ENCODE data around the gene SLC9A3.
"Not testable (repeated sequence)": the region's sequence is repeated elsewhere in the genome, so short reads cannot be mapped to it uniquely, and the experiment has no call there.

SLC9A3 gene

DNA sequence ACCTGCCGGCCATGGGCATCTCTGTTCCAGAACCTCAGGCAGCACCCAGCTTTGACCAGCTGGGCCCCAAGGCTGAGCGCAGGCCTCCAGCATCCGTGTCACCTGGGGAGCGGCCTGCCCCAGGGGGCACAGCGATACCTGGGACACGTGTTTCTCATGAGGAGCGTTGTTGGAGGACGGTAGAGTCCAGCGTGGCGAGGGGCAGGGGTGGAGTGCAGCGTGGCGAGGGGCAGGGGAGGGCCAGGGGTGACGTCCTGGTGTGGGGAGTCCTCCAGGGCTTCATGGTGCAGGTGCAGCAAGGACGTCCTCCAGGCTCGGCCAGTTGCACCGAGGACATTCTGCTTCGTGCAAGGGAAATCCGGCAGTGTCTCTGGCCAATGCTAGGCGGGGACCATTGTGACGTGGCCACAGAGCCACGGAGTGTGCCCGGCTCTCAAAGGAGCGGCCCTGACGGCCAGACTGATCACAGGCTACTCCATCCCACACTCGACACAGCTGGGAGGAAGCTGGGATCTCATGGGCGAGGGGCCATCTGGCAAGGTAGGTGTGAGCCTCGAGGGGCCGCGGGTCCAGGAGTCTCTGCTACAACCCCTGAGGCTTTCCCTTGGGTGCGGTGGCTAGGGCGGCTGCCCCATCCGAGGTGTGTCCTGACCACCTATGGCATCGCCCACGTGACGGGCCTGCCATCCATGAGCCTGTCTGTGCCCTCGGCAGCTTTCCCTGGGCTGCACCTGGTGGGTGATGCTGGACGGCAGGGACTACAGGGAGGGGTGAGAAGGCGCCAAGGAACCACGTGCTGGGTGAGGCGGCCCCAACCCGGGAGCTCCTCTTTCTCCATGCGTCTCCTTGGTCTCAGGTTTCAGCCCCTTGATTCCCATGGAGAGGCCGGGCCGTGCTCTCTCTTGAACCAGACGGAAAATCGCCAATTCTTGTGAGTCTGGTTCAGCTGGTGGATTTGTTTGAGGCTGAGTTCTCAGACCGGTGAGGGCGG, 33.8 kb downstream of the SLC9A3 start:
- Mint-ChIP-seq H3K4me3 (no peak overlapping the region), H3K27ac (ENCODE audit: low read depth) (no peak overlapping the region), H3K27me3 (no peaks in the 10 kb centered on the region), H3K9me3 (no peaks in the 10 kb centered on the region), H3K4me1 (no peaks in the 10 kb centered on the region), H3K36me3 (ENCODE audit: insufficient read depth) (no peaks in the 10 kb centered on the region)
- DNase-seq (ENCODE audit: low spot score in 2 of 2) = no peak
- no peak for ATAC-seq (replicated peaks; ENCODE audit: extremely low read depth, poor library complexity, severe bottlenecking)

DNA sequence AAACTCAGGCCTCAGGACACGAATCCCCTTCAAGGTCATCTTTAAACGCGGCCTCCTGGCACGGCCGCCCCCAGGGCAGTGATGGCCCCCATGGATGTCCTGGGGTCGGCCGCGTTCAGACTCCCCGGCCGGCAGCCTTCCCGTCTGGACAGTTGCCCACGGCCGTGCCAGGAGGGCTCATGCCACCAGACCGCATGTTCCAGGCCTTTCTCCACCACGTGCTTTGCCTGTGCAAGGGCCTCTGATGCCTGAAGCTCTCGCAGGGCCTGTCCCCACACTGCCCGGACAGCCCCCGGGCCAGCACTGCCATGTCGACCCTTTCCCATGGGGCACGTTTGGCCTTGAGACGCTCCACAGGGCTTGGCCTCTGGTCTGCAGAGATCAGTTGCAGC, 34.6 kb downstream of the SLC9A3 start:
- no peaks in the 10 kb centered on the region for H3K4me1 Mint-ChIP-seq
- H3K27me3 Mint-ChIP-seq = no peaks in the 10 kb centered on the region
- no peak overlapping the region for H3K27ac Mint-ChIP-seq (ENCODE audit: low read depth)
- ATAC-seq (replicated peaks; ENCODE audit: extremely low read depth, poor library complexity, severe bottlenecking) (no peak), DNase-seq (ENCODE audit: low spot score in 2 of 2) (no peak)
- H3K36me3 Mint-ChIP-seq (ENCODE audit: insufficient read depth) = no peaks in the 10 kb centered on the region
- no peak overlapping the region for H3K4me3 Mint-ChIP-seq
- H3K9me3 Mint-ChIP-seq = no peaks in the 10 kb centered on the region

- no peak for ATAC-seq (replicated peaks; ENCODE audit: extremely low read depth, poor library complexity, severe bottlenecking)
- no peaks in the 10 kb centered on the region for H3K27me3 Mint-ChIP-seq
- no peaks in the 10 kb centered on the region for H3K9me3 Mint-ChIP-seq
- H3K4me1 Mint-ChIP-seq = no peaks in the 10 kb centered on the region
- no peak overlapping the region for H3K27ac Mint-ChIP-seq (ENCODE audit: low read depth)
- no peak overlapping the region for H3K4me3 Mint-ChIP-seq
- DNase-seq (ENCODE audit: low spot score in 2 of 2) = no peak
- H3K36me3 Mint-ChIP-seq (ENCODE audit: insufficient read depth) = no peaks in the 10 kb centered on the region
Observed at GRCh38 chr5:488744-489688, 35.2 kb downstream of the SLC9A3 start.

GRCh38 chr5:488241-488640, 36.0 kb downstream of the SLC9A3 start:
- ATAC-seq (replicated peaks; ENCODE audit: extremely low read depth, poor library complexity, severe bottlenecking) = no peak
- Mint-ChIP-seq H3K9me3 (no peaks in the 10 kb centered on the region), H3K4me1 (no peaks in the 10 kb centered on the region), H3K36me3 (ENCODE audit: insufficient read depth) (no peaks in the 10 kb centered on the region), H3K4me3 (no peak overlapping the region), H3K27me3 (no peaks in the 10 kb centered on the region), H3K27ac (ENCODE audit: low read depth) (no peak overlapping the region)
- DNase-seq (ENCODE audit: low spot score in 2 of 2) = no peak

GRCh38 chr5:486597-486996, 37.7 kb downstream of the SLC9A3 start:
- not testable (repeated sequence) for H3K4me3 Mint-ChIP-seq; H3K27me3 Mint-ChIP-seq; ATAC-seq (replicated peaks; ENCODE audit: extremely low read depth, poor library complexity, severe bottlenecking); H3K27ac Mint-ChIP-seq (ENCODE audit: low read depth); DNase-seq (ENCODE audit: low spot score in 2 of 2); H3K9me3 Mint-ChIP-seq; H3K4me1 Mint-ChIP-seq; H3K36me3 Mint-ChIP-seq (ENCODE audit: insufficient read depth)

DNA sequence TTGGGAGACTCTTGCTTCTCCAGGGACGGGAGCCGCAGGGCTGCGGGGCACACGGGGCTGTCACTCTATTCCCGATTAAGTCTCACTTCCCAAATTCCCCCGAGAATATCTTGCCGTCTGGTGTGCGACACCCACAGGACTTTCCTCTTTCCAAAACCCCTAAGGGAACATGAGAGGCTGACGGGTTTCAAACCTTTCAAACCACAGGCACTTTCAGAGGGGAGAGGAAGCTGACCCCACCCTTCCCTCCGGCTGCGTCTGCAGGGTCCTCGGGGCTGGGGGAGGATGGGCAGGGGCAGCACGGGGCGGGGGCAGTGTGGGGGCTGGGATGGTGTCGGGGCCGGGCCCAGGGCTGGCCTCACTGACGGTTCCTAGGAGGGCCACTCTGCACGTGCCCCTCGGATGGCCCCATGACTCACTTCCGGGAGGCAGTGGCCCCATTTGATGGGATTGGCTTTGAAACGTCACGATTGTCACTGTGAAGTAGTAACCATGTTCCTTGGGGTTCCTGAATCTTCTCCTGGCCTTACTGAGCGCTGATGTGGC, 38.2 kb downstream of the SLC9A3 start:
- Mint-ChIP-seq H3K27ac (ENCODE audit: low read depth) (no peak overlapping the region), H3K4me1 (no peaks in the 10 kb centered on the region), H3K27me3 (no peaks in the 10 kb centered on the region), H3K9me3 (no peaks in the 10 kb centered on the region), H3K4me3 (no peak overlapping the region), H3K36me3 (ENCODE audit: insufficient read depth) (no peaks in the 10 kb centered on the region)
- no peak for ATAC-seq (replicated peaks; ENCODE audit: extremely low read depth, poor library complexity, severe bottlenecking)
- DNase-seq (ENCODE audit: low spot score in 2 of 2) = no peak

GRCh38 chr5:485113-485945, 38.9 kb downstream of the SLC9A3 start:
- Mint-ChIP-seq H3K27ac (ENCODE audit: low read depth) (no peak overlapping the region), H3K9me3 (no peaks in the 10 kb centered on the region), H3K27me3 (peaks cover 2% of the 10 kb centered on the region), H3K4me3 (no peak overlapping the region), H3K36me3 (ENCODE audit: insufficient read depth) (no peaks in the 10 kb centered on the region), H3K4me1 (no peaks in the 10 kb centered on the region)
- DNase-seq (ENCODE audit: low spot score in 2 of 2) (no peak), ATAC-seq (replicated peaks; ENCODE audit: extremely low read depth, poor library complexity, severe bottlenecking) (no peak)

DNA sequence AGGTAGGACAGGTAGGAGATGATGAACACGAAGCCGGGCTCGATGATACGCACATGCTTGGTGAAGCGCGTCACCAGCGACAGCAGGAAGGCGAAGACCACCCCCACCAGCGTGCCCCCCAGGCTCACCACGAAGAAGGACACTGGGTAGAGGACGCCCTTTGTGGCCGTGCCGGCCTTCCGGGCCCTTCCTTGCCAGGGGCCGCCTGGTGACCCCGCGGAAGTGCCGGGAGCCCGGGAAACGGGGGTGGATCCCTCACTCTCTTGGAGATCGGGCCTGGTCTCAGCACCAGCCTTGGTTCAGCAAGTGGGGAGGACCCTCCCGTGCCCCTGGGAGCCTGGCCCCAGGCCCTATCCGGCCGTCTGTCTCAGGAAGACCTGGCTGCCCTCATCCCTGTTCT, 39.7 kb downstream of the SLC9A3 start:
- no peaks in the 10 kb centered on the region for H3K9me3 Mint-ChIP-seq
- no peak overlapping the region for H3K27ac Mint-ChIP-seq (ENCODE audit: low read depth)
- no peak for ATAC-seq (replicated peaks; ENCODE audit: extremely low read depth, poor library complexity, severe bottlenecking)
- no peak for DNase-seq (ENCODE audit: low spot score in 2 of 2)
- peaks cover 10% of the 10 kb centered on the region for H3K27me3 Mint-ChIP-seq
- H3K4me3 Mint-ChIP-seq = no peak overlapping the region
- no peaks in the 10 kb centered on the region for H3K36me3 Mint-ChIP-seq (ENCODE audit: insufficient read depth)
- H3K4me1 Mint-ChIP-seq = no peaks in the 10 kb centered on the region

- no peak for DNase-seq (ENCODE audit: low spot score in 2 of 2)
- Mint-ChIP-seq H3K36me3 (ENCODE audit: insufficient read depth) (no peaks in the 10 kb centered on the region), H3K27me3 (peaks cover 10% of the 10 kb centered on the region), H3K4me3 (no peak overlapping the region), H3K27ac (ENCODE audit: low read depth) (no peak overlapping the region), H3K4me1 (no peaks in the 10 kb centered on the region), H3K9me3 (no peaks in the 10 kb centered on the region)
- ATAC-seq (replicated peaks; ENCODE audit: extremely low read depth, poor library complexity, severe bottlenecking) = no peak
Observed at GRCh38 chr5:483434-484140, 40.7 kb downstream of the SLC9A3 start.

- DNase-seq (ENCODE audit: low spot score in 2 of 2) = no peak
- Mint-ChIP-seq H3K27me3 (peaks cover 12% of the 10 kb centered on the region), H3K36me3 (ENCODE audit: insufficient read depth) (no peaks in the 10 kb centered on the region), H3K4me3 (no peak overlapping the region), H3K27ac (ENCODE audit: low read depth) (no peak overlapping the region), H3K9me3 (no peaks in the 10 kb centered on the region), H3K4me1 (no peaks in the 10 kb centered on the region)
- no peak for ATAC-seq (replicated peaks; ENCODE audit: extremely low read depth, poor library complexity, severe bottlenecking)
Observed at GRCh38 chr5:483011-483410, 41.2 kb downstream of the SLC9A3 start.

- Mint-ChIP-seq H3K9me3 (no peaks in the 10 kb centered on the region), H3K4me1 (no peaks in the 10 kb centered on the region), H3K27me3 (peaks cover 17% of the 10 kb centered on the region), H3K27ac (ENCODE audit: low read depth) (no peak overlapping the region), H3K36me3 (ENCODE audit: insufficient read depth) (no peaks in the 10 kb centered on the region), H3K4me3 (no peak overlapping the region)
- DNase-seq (ENCODE audit: low spot score in 2 of 2) = no peak
- ATAC-seq (replicated peaks; ENCODE audit: extremely low read depth, poor library complexity, severe bottlenecking) = no peak
Observed at GRCh38 chr5:482506-482905, 41.7 kb downstream of the SLC9A3 start.

All from central memory CD8-positive, alpha-beta T cell (primary cell).